Fibroblast of upper back skin (primary cell): Measurements from ENCODE around the gene HPRT1.
"Not testable (repeated sequence)": the region's sequence is repeated elsewhere in the genome, so short reads cannot be mapped to it uniquely, and the experiment has no call there.

Experiments used
- DNase-seq: peaks from one replicate; pipeline ENCODE4 v3.0.0-alpha.2; 2013

Gene HPRT1, protein sequence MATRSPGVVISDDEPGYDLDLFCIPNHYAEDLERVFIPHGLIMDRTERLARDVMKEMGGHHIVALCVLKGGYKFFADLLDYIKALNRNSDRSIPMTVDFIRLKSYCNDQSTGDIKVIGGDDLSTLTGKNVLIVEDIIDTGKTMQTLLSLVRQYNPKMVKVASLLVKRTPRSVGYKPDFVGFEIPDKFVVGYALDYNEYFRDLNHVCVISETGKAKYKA

DNA sequence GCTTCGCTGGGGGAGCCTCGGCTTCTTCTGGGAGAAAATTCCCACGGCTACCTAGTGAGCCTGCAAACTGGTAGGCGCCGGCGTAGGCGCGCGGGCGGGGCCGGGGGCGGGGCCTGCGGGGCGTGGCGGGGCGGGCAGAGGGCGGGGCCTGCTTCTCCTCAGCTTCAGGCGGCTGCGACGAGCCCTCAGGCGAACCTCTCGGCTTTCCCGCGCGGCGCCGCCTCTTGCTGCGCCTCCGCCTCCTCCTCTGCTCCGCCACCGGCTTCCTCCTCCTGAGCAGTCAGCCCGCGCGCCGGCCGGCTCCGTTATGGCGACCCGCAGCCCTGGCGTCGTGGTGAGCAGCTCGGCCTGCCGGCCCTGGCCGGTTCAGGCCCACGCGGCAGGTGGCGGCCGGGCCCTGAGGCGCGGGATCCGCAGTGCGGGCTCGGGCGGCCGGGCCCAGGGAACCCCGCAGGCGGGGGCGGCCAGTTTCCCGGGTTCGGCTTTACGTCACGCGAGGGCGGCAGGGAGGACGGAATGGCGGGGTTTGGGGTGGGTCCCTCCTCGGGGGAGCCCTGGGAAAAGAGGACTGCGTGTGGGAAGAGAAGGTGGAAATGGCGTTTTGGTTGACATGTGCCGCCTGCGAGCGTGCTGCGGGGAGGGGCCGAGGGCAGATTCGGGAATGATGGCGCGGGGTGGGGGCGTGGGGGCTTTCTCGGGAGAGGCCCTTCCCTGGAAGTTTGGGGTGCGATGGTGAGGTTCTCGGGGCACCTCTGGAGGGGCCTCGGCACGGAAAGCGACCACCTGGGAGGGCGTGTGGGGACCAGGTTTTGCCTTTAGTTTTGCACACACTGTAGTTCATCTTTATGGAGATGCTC lies at the start of gene HPRT1:
TSS of gene HPRT1 (plus strand) at position 161 of the 857 bp plus-strand sequence. CDS start at position 308, 147 bp downstream.
- peak; percentile 74 for DNase-seq

DNA sequence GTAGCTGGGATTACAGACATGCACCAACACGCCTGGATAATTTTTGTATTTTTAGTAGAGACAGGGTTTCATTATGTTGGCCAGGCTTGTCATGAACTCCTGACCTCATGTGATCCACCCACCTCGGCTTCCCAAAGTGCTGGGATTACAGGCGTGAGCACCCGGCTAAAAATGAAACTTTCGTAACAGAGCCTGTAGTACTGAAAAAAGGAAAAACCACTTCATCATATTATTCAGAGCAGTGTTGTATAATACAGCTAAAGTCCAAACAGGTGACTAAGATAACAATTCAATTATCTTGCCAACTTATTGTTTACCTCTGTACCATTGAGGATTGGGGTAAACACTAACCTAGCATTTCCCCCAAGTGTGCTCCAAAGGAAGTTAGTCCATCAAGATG lies 43.9 kb upstream of the HPRT1 start:
- DNase-seq, result no peak

DNA sequence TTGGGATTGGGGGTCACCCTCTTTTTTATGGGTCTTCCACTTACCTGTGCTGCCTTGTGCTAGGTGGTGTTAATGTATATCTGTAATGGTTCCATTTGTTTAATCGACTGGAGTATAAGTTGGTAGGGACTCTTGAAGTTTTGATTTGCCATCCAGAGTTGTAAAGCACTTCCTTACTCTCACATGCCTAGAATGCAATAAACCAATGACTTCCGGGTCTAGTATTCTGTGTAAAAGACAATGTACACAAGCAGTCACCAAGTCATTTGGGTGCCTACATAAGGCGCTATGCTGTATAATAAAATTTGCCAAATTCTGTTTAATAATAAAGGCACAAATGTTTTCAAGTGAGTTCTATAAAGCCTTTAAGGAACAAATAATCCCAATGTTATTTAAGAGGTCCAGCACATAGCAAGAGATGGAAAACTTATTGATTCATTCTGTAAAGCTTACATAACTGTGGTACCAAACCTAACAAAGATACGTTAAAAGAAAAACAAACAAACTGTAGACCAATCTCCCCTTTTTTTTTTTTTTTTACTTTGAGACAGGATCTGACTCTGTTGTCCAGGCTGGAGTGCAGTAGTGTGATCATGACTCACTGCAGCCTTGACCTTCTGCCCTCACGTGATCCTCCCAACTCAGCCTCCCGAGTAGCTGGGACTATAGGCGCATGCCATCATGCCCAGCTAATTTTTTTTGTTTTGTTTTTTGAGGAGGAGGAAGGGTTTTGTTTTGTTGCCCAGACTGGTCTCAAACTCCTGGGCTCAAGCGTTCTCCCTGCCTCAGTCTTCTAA lies 41.5 kb upstream of the HPRT1 start:
- DNase-seq, result no peak

DNA sequence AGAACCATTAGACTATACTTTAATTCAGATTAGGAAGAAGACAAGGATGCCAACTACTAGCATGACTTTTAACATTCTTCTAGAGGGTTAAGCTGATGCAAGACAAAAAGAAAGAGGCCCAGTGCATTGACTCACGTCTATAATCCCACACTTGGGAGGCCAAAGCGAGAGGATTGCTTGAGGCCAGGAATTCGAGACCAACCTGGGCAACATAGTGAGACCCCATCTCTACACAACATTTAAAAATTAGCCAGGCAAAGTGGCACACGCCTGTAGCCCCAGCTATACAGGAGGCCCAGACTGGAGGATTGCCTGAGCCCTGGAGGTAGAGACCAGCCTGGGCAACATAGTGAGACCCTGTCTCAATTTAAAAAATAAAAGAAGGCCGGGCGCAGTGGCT lies 40.2 kb upstream of the HPRT1 start:
- DNase-seq, result no peak

DNA sequence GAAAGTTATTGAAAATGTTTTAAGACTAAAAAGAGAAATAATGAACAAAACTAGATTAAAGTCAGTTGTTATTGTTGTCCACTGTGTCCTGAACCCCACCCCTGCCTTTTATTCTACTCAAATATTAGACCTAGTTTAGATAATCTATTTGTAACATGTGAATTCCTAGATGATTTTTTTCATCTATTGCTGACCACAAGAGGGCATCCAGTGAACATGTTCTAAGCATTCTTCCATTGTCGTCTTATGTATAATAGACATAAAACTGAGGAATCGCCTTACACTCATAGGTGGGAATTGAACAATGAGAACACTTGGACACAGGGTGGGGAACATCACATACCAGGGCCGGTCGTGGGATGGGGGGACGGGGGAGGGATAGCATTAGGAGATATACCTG lies 36.4 kb upstream of the HPRT1 start:
- peak; percentile 21 for DNase-seq

DNA sequence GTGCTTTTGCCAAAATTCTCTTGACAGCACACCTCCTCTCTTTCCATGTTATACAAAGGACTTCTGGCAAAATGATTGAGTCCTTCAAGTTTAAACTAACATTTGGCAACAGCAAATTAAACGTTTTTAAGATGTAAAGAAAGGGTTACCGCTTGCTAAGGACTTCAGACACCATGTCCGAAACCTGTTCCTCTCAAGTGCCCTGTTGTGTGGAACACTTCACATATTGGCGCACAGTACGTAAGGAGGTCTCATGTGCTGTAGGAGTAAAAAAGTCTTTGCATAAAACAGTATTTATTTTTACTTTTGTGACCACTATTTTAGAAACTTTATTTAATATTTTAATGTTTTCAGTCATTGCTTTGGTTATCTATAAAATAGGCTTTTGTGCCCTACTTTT lies 33.7 kb upstream of the HPRT1 start:
- DNase-seq, result no peak

DNA sequence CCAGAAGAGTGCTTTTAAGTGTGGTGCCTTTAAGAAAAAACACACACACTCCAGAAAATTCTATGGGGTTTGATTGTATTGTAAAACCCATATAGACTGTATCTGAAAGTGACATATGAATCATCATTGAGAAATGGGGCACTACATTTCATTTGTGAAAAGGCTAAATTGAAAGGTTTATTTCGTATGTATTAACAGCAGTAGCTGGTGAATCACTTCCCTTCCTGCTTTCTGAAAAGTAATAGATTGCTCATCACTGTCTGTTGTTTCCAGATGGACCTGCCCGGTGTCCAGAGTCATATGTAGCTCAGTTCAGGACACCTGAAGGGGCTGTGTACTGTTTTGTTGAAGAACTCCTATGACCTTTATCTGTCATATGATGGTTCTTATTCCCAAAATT lies 28.1 kb upstream of the HPRT1 start:
- DNase-seq, result peak; percentile 64

DNA sequence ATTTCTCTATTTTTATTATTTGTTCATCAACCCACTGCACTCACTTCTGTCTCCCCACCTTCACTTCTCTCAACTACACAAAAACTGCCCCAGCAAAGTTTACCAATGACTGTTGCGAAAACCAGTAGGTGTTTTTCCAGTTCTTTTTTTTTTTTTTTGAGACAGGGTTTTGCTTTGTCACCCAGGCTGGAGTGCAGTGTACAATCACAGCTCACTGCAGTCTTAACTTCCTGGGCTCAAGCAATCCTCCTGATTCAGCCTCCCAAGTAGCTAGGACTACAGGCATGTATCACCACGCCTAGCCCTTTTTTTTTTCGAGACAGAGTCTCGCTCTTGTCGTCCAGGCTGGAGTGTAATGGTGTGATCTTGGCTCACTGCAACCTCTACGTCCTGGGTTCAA lies 24.1 kb upstream of the HPRT1 start:
- DNase-seq, result no peak

DNA sequence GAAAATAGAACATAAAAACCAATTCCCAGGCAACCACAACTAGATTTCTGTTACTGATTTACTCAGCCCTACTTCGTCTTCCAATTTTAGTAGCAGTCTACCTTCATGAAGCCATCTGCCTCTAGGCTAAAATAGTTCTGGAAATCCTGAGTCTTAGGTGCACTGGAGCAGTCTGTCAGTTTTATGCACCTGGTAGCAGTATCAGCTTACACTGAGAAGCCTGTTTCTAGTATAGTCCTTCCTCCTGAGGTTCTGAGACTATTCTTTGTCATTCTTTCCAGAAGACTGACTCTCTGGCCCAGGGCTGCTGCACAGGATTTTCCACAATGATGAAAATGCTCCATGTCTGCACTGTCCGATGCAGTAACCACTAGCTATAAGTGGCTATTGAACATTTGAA lies 16.9 kb upstream of the HPRT1 start:
- DNase-seq, result no peak

DNA sequence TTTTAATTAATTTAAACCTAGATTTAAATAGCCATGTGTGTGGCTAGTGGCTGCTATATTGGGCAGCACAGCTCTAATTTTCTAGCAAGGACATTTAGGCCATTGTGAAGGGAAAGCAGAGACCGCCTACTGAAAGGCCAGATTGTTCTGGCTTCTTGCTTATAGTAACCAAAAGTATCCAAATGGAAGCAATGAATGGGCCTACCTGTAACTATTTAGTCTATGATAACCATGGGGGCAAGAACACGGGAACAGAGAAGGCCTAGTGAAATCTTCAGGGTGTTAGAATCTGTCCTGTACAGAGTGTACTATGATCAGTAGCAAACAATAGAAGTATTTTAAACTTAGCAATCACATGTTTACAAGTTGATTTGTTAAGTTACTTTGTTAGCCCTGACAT lies 16.5 kb upstream of the HPRT1 start:
- no peak for DNase-seq

DNA sequence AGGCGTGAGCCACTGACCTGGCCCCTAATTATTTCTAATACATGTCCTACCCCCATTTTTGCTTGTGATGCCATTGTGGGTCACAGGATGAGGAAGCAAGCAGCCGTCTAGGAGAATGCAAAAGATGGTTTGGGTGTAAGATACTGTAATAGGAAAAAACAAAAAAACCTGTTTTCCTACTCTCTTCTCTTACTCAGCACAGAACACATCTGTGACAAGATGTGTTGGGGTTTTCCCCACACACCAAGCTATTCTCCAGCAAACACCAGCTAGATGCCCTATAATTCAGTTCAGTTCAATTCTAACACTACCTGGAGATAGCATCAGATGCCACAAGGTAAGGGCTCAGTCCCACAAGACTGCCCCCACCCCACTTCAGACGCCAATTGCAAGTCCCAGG lies 15.3 kb upstream of the HPRT1 start:
- no peak for DNase-seq

DNA sequence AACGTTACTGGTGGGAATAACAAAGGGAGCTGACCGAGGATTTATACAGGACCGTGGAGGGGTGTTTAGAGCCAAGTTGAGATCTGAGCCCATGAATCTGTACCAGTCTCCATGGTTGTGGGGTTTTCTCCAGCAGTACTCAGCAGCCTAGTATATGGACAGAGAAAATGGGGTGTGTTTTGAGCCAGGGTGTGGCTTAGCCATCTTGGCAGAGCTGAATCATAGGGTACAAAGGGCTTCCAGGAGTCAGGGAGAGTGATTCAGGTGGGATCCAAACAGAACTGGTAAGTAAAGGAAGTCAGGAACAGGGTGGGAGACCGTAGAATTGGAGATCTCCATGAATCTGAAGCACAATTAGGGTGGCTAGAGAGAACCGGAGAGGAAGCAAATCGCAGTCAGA lies 7.4 kb upstream of the HPRT1 start:
- DNase-seq, result no peak

DNA sequence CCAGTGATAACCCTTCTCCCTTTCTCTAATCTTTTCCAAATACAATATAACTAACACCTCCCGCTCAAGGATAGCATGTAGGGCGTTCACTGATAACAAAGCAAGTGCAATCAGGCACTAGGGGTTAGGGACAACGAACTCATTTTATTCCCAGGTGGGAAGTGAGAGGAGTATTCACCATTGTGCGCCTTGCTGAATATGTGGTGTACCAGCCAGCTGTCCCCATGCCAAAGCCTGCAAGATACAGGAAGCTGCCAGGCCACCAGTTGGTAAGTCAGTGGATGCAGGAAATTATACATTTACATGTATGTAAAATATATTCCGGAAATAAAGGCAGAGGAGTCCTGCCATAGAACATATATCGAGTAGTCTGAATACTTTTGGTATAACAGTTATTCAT lies 6.3 kb upstream of the HPRT1 start:
- DNase-seq, result no peak

DNA sequence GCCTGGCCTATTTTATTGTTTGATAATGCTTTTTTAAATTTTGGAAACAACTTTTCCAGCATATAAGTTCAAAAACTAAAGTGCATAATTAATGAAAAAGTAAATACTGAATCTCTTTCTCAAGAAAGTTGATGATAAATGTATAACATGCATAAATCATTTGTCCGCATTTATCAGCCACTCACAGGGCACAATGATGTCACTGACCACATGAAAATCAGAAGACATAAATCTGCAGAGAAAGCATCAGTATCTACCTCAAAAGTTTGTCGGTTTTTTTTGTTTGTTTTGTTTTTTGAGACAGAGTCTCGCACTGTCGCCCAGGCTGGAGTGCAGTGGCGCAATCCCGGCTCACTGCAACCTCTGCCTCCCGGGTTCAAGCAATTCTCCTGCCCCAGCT lies 5.5 kb upstream of the HPRT1 start:
- DNase-seq, result no peak

DNA sequence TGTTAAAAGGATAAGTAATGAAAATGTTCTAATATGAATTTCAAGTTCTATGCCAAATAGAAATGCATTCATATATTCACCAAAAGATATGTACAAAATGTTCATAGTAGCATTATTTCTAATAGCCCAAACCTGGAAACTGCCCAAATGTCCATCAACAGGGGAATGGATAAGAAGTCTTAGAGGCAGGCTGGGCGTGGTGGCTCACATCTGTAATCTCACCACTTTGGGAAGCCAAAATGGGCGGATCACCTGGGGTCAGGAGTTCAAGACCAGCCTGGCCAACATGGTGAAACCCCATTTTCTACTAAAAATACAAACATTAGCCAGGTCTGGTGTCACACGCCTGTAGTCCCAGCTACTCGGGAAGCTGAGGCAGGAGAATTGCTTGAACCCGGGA lies 2.3 kb upstream of the HPRT1 start:
- no peak for DNase-seq

DNA sequence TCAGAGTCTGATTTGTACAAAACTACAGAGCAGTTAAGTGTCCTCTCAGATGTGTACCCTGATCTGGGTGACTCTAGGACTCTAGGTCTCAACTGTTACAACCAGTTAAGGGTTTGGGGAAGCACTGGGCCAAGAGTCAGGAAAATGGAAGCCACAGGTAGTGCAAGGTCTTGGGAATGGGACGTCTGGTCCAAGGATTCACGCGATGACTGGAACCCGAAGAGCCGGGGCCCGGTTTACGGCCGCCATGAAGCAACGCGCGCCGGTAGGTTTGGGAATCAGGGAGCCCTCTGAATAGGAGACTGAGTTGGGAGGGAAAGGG lies 321 bp upstream of the HPRT1 start:
- DNase-seq, result no peak

DNA sequence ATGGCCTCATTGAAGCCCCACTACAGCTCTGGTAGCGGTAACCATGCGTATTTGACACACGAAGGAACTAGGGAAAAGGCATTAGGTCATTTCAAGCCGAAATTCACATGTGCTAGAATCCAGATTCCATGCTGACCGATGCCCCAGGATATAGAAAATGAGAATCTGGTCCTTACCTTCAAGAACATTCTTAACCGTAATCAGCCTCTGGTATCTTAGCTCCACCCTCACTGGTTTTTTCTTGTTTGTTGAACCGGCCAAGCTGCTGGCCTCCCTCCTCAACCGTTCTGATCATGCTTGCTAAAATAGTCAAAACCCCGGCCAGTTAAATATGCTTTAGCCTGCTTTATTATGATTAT lies 876 bp downstream of the HPRT1 start:
- DNase-seq, result no peak

DNA sequence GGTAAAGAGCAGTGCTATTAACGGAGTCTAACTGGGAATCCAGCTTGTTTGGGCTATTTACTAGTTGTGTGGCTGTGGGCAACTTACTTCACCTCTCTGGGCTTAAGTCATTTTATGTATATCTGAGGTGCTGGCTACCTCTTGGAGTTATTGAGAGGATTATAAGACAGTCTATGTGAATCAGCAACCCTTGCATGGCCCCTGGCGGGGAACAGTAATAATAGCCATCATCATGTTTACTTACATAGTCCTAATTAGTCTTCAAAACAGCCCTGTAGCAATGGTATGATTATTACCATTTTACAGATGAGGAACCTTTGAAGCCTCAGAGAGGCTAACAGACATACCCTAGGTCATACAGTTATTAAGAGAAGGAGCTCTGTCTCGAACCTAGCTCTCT lies 1.5 kb downstream of the HPRT1 start:
- DNase-seq, result no peak

DNA sequence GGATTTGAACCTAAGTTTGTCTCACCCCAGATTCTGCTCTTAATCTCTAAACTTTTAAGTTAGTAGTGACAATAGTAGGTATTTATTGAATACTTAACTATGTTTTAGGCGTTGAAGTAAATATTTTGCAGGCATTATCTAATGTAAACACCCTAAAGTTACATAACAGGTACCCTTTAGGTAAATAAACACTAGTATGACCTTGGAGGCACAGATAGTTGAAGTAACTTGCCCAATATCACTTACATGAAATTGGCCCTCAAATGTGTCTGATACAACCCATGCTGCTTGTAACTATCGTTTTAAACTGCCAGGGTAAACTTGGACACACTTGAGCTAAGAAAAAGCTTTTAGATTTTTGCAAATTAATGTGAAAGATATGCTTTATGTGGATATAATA lies 3.0 kb downstream of the HPRT1 start:
- DNase-seq, result no peak

DNA sequence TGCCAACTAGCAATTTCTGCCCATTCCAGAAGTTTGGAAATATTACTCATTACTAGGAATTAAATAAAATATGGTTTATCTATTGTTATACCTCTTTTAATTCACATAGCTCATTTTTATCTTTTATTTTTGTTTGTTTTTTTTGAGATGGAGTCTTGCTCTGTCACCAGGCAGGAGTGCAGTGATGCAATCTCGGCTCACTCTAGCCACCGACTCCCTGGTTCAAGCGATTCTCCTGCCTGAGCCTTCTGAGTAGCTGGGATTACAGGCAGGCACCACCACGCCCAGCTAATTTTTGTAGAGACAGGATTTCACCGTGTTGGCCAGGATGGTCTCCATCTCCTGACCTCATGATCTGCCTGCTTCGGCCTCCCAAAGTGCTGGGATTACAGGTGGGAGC lies 4.5 kb downstream of the HPRT1 start:
- not testable (repeated sequence) for DNase-seq

DNA sequence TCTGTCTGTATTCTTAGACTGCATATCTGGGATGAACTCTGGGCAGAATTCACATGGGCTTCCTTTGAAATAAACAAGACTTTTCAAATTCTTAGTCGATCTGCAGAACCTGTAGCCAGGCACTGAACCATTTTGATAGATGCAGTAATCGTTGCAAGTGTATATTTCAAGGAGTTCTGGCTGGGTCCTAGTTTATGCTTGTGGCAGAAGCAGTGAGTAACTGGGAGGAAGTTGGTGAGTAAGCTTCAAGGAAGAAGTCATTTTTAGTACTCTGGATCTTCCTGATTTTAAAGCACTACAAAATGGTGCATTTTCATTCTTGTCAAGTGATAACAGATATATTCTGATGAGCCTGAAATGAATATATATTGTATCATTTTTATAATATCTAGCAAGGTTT lies 9.5 kb downstream of the HPRT1 start:
- peak; percentile 26 for DNase-seq

DNA sequence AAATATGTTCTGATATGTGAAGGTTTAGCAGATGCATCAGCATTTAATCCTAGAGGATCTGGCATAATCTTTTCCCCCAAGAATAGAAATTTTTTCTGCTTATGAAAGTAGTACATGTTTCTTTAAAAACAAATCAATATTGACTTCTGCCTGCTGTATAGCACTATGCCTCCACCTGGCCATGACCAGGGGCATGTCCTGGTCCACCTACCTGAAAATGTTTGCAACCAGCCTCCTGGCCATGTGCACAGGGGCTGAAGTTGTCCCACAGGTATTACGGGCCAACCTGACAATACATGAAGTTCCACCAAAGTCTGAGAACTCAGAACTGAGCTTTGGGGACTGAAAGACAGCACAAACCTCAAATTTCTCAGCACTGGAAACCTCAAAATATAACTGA lies 10.0 kb downstream of the HPRT1 start:
- DNase-seq, result no peak

DNA sequence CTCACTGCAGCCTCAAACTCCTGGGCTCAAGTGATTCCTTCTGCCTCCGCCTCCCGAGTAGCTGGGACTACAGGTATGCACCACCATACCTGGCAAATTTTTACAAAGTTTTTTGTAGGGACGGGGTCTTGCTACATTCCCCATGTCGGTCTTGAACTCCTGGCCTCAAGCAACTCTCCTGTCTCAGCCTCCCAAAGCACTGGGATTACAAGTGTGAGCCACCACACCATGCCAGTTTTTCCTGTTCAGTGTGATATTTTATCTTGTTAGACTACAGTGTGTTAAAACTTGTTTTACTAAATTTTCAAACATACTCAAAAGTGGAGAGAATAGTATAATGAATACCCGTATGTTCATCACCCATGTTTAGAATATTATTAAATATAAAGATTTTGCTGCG lies 12.1 kb downstream of the HPRT1 start:
- no peak for DNase-seq

DNA sequence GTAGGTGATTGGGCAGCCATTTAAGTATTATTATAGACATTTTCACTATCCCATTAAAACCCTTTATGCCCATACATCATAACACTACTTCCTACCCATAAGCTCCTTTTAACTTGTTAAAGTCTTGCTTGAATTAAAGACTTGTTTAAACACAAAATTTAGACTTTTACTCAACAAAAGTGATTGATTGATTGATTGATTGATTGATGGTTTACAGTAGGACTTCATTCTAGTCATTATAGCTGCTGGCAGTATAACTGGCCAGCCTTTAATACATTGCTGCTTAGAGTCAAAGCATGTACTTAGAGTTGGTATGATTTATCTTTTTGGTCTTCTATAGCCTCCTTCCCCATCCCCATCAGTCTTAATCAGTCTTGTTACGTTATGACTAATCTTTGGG lies 16.3 kb downstream of the HPRT1 start:
- DNase-seq, result no peak
